ENCODE data around the gene MYO9B. TPM values are rescaled to one million over a fixed set of nuclear protein-coding genes. Genes with fewer than 3 reads are reported as not detected.

MYO9B gene
- total and polyA plus RNA-seq, 3 experiments from 2014 or later, result 24.9 to 108 (median 104) TPM

- Mint-ChIP-seq H3K27me3 (no peaks in the 10 kb centered on the region), H3K9me3 (peaks cover 0 to 2% (median 0%) of the 10 kb centered on the region in 5 donors), H3K27ac (peak overlapping the region in 3 of 8 donors; percentile 12 to 50 (median 40)), H3K36me3 (peaks cover 8 to 79% (median 15%) of the 10 kb centered on the region in 3 donors), H3K4me1 (peaks cover 31 to 75% (median 39%) of the 10 kb centered on the region in 3 donors), H3K4me3 (no peak overlapping the region)
- Histone ChIP-seq H3K4me3 (ENCODE audit: low read length) (no peak overlapping the region), H3K27me3 (ENCODE audit: insufficient read depth, low read length, poor library complexity, severe bottlenecking) (no peaks in the 10 kb centered on the region), H3K27ac (ENCODE audit: low read depth, low read length) (no peak overlapping the region), H3K9me3 (ENCODE audit: low read length) (no peaks in the 10 kb centered on the region), H3K36me3 (ENCODE audit: insufficient read depth, low read length) (peaks cover 28% of the 10 kb centered on the region), H3K4me1 (ENCODE audit: insufficient read depth, low read length) (peaks cover 11% of the 10 kb centered on the region)
- ChIA-PET CTCF (no interaction called here), POLR2A (no interaction called here)
- no peak for DNase-seq
Observed at GRCh38 chr19:17107546-17108452, 32.2 kb downstream of the MYO9B start.

- peaks cover 22% of the 10 kb centered on the region for H3K36me3 ChIP-seq (ENCODE audit: insufficient read depth, low read length)
Observed at GRCh38 chr19:17108453-17108784, 32.8 kb downstream of the MYO9B start.

GRCh38 chr19:17109300-17109699 lies 33.7 kb downstream of the MYO9B start:
- H3K4me1 Mint-ChIP-seq, result peaks cover 31 to 75% (median 40%) of the 10 kb centered on the region in 3 donors
- H3K27ac ChIP-seq (ENCODE audit: low read depth, low read length), result no peak overlapping the region
- H3K4me1 ChIP-seq (ENCODE audit: insufficient read depth, low read length), result peaks cover 11% of the 10 kb centered on the region
- no peak overlapping the region for H3K4me3 ChIP-seq (ENCODE audit: low read length)
- H3K27ac Mint-ChIP-seq, result peak overlapping the region in 4 of 8 donors; percentile 74 to 96 (median 82)
- H3K9me3 Mint-ChIP-seq, result no peaks in the 10 kb centered on the region
- no peaks in the 10 kb centered on the region for H3K9me3 ChIP-seq (ENCODE audit: low read length)
- POLR2A ChIA-PET, result no interaction called here
- DNase-seq, result no peak
- H3K36me3 ChIP-seq (ENCODE audit: insufficient read depth, low read length), result peaks cover 20% of the 10 kb centered on the region
- H3K36me3 Mint-ChIP-seq, result peaks cover 0 to 80% (median 8%) of the 10 kb centered on the region in 3 donors
- H3K27me3 ChIP-seq (ENCODE audit: insufficient read depth, low read length, poor library complexity, severe bottlenecking), result no peaks in the 10 kb centered on the region
- H3K27me3 Mint-ChIP-seq, result no peaks in the 10 kb centered on the region
- no peak overlapping the region for H3K4me3 Mint-ChIP-seq
- CTCF ChIA-PET, result no interaction called here

More at GRCh38 chr19:17108453-17108784, 32.8 kb downstream of the MYO9B start:
- Mint-ChIP-seq H3K27ac (peak overlapping the region in 2 of 8 donors; percentile 33 to 40), H3K9me3 (peaks cover 0 to under 1% (median 0%) of the 10 kb centered on the region in 5 donors), H3K4me1 (peaks cover 32 to 76% (median 39%) of the 10 kb centered on the region in 3 donors), H3K36me3 (peaks cover 2 to 79% (median 10%) of the 10 kb centered on the region in 3 donors), H3K4me3 (peak overlapping the region in 1 of 7 donors; percentile 23), H3K27me3 (no peaks in the 10 kb centered on the region)
- no peaks in the 10 kb centered on the region for H3K9me3 ChIP-seq (ENCODE audit: low read length)
- H3K4me1 ChIP-seq (ENCODE audit: insufficient read depth, low read length), result peaks cover 11% of the 10 kb centered on the region
- CTCF ChIA-PET, result no interaction called here
- H3K27me3 ChIP-seq (ENCODE audit: insufficient read depth, low read length, poor library complexity, severe bottlenecking), result no peaks in the 10 kb centered on the region
- DNase-seq, result no peak
- no peak overlapping the region for H3K4me3 ChIP-seq (ENCODE audit: low read length)
- no peak overlapping the region for H3K27ac ChIP-seq (ENCODE audit: low read depth, low read length)
- POLR2A ChIA-PET, result no interaction called here

GRCh38 chr19:17109962-17110598 lies 34.5 kb downstream of the MYO9B start:
- Mint-ChIP-seq H3K27ac (peak overlapping the region in 7 of 8 donors; percentile 11 to 96 (median 75)), H3K9me3 (no peaks in the 10 kb centered on the region), H3K4me3 (peak overlapping the region in 3 of 7 donors; percentile 22 to 57 (median 29)), H3K36me3 (peaks cover 0 to 81% (median 8%) of the 10 kb centered on the region in 3 donors), H3K4me1 (peaks cover 31 to 71% (median 40%) of the 10 kb centered on the region in 3 donors), H3K27me3 (no peaks in the 10 kb centered on the region)
- H3K4me1 ChIP-seq (ENCODE audit: insufficient read depth, low read length), result peaks cover 11% of the 10 kb centered on the region
- peak in 2 of 5 donors; percentile 13 to 20 for DNase-seq
- peaks cover 16% of the 10 kb centered on the region for H3K36me3 ChIP-seq (ENCODE audit: insufficient read depth, low read length)
- ChIA-PET POLR2A (interaction anchor here (0.5 kb wide), 1 partner anchor 11 kb away, joined by 4 read pairs; no protein-coding TSS in a partner anchor), CTCF (interaction anchor here (1.0 kb wide), 1 partner anchor 127 kb away, joined by 3 read pairs; no protein-coding TSS in a partner anchor)
- H3K4me3 ChIP-seq (ENCODE audit: low read length), result no peak overlapping the region
- H3K9me3 ChIP-seq (ENCODE audit: low read length), result no peaks in the 10 kb centered on the region
- H3K27ac ChIP-seq (ENCODE audit: low read depth, low read length), result no peak overlapping the region
- no peaks in the 10 kb centered on the region for H3K27me3 ChIP-seq (ENCODE audit: insufficient read depth, low read length, poor library complexity, severe bottlenecking)

GRCh38 chr19:17110599-17110966 lies 35.0 kb downstream of the MYO9B start:
- peaks cover 32 to 69% (median 42%) of the 10 kb centered on the region in 3 donors for H3K4me1 Mint-ChIP-seq
- CTCF ChIA-PET, result interaction anchor here (1.0 kb wide), 1 partner anchor 127 kb away, joined by 3 read pairs; no protein-coding TSS in a partner anchor
- POLR2A ChIA-PET, result interaction anchor here (0.5 to 0.7 kb wide), 3 partner anchors 11 to 1121 kb away, joined by 3 to 4 read pairs (median 4); no protein-coding TSS in a partner anchor

GRCh38 chr19:17111766-17112165 lies 36.2 kb downstream of the MYO9B start:
- Mint-ChIP-seq H3K27me3 (no peaks in the 10 kb centered on the region), H3K9me3 (no peaks in the 10 kb centered on the region), H3K4me3 (peak overlapping the region in 1 of 7 donors; percentile 77), H3K36me3 (peaks cover 0 to 74% (median 9%) of the 10 kb centered on the region in 3 donors), H3K27ac (peak overlapping the region in 4 of 8 donors; percentile 48 to 81 (median 60)), H3K4me1 (peaks cover 35 to 63% (median 42%) of the 10 kb centered on the region in 3 donors)
- Histone ChIP-seq H3K4me3 (ENCODE audit: low read length) (no peak overlapping the region), H3K27ac (ENCODE audit: low read depth, low read length) (no peak overlapping the region), H3K9me3 (ENCODE audit: low read length) (no peaks in the 10 kb centered on the region), H3K27me3 (ENCODE audit: insufficient read depth, low read length, poor library complexity, severe bottlenecking) (no peaks in the 10 kb centered on the region), H3K36me3 (ENCODE audit: insufficient read depth, low read length) (peaks cover 9% of the 10 kb centered on the region), H3K4me1 (ENCODE audit: insufficient read depth, low read length) (peaks cover 11% of the 10 kb centered on the region)
- DNase-seq, result no peak
- ChIA-PET POLR2A (no interaction called here), CTCF (no interaction called here)

More at GRCh38 chr19:17110599-17110966, 35.0 kb downstream of the MYO9B start:
- H3K27me3 Mint-ChIP-seq, result no peaks in the 10 kb centered on the region
- no peaks in the 10 kb centered on the region for H3K9me3 Mint-ChIP-seq
- Histone ChIP-seq H3K9me3 (ENCODE audit: low read length) (no peaks in the 10 kb centered on the region), H3K27me3 (ENCODE audit: insufficient read depth, low read length, poor library complexity, severe bottlenecking) (no peaks in the 10 kb centered on the region), H3K27ac (ENCODE audit: low read depth, low read length) (no peak overlapping the region), H3K36me3 (ENCODE audit: insufficient read depth, low read length) (peaks cover 15% of the 10 kb centered on the region), H3K4me1 (ENCODE audit: insufficient read depth, low read length) (peaks cover 11% of the 10 kb centered on the region), H3K4me3 (ENCODE audit: low read length) (no peak overlapping the region)
- DNase-seq, result no peak
- no peak overlapping the region for H3K4me3 Mint-ChIP-seq
- H3K27ac Mint-ChIP-seq, result peak overlapping the region in 5 of 8 donors; percentile 47 to 95 (median 77)
- peaks cover 0 to 79% (median 9%) of the 10 kb centered on the region in 3 donors for H3K36me3 Mint-ChIP-seq

- Mint-ChIP-seq H3K27ac (peak overlapping the region in 2 of 8 donors; percentile 29 to 51), H3K36me3 (peaks cover 0 to 77% (median 9%) of the 10 kb centered on the region in 3 donors), H3K9me3 (no peaks in the 10 kb centered on the region), H3K27me3 (no peaks in the 10 kb centered on the region), H3K4me1 (peaks cover 35 to 68% (median 45%) of the 10 kb centered on the region in 3 donors), H3K4me3 (no peak overlapping the region)
- H3K27me3 ChIP-seq (ENCODE audit: insufficient read depth, low read length, poor library complexity, severe bottlenecking), result no peaks in the 10 kb centered on the region
- no peak for DNase-seq
- H3K9me3 ChIP-seq (ENCODE audit: low read length), result no peaks in the 10 kb centered on the region
- ChIA-PET CTCF (no interaction called here), POLR2A (no interaction called here)
- no peak overlapping the region for H3K4me3 ChIP-seq (ENCODE audit: low read length)
- no peak overlapping the region for H3K27ac ChIP-seq (ENCODE audit: low read depth, low read length)
- H3K36me3 ChIP-seq (ENCODE audit: insufficient read depth, low read length), result peaks cover 9% of the 10 kb centered on the region
- H3K4me1 ChIP-seq (ENCODE audit: insufficient read depth, low read length), result peaks cover 11% of the 10 kb centered on the region
Observed at GRCh38 chr19:17112271-17112670, 36.7 kb downstream of the MYO9B start.

Measured in CD8-positive, alpha-beta memory T cell (primary cell).